Measurements from ENCODE around the gene PAPPA.

PAPPA gene

DNA sequence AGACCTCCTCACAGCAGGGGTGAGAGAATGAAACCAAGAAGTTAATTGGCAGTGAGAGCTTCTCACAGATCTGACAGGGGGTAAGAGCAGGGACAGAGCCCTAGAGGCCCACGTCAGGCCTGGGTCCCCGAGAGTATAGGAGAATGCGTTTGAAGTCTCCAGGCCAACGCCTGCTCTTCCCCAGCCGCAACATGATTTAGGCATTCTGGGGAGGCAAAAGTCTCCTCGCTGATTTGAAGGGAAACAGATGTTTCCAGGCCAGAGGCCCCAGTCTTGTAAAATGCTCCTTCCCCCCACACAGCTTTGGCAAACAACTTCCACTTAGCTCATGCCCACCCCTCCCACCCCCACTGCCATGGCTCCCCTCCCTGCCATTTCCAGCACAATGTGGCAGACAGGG is 294.3 kb downstream of the PAPPA start:
- no peak overlapping the region for H3K4me2 ChIP-seq (ENCODE audit: low read depth, low read length, poor library complexity, severe bottlenecking)
- H2AFZ ChIP-seq (ENCODE audit: low read length): no peak overlapping the region
- no peaks in the 10 kb centered on the region for H3K79me2 ChIP-seq (ENCODE audit: insufficient read depth, low read length)
- no peaks in the 10 kb centered on the region for H3K4me1 ChIP-seq (ENCODE audit: insufficient read depth, low read length, poor library complexity, severe bottlenecking)
- no peaks in the 10 kb centered on the region for H3K9me2 ChIP-seq (replicated peaks; ENCODE audit: low read depth, low read length)
- no peak for TF ChIP-seq EZH2phosphoT487 (IDR thresholded peaks at IDR 0.05; ENCODE audit: borderline replicate concordance)
- TF ChIP-seq, protein P1, sequence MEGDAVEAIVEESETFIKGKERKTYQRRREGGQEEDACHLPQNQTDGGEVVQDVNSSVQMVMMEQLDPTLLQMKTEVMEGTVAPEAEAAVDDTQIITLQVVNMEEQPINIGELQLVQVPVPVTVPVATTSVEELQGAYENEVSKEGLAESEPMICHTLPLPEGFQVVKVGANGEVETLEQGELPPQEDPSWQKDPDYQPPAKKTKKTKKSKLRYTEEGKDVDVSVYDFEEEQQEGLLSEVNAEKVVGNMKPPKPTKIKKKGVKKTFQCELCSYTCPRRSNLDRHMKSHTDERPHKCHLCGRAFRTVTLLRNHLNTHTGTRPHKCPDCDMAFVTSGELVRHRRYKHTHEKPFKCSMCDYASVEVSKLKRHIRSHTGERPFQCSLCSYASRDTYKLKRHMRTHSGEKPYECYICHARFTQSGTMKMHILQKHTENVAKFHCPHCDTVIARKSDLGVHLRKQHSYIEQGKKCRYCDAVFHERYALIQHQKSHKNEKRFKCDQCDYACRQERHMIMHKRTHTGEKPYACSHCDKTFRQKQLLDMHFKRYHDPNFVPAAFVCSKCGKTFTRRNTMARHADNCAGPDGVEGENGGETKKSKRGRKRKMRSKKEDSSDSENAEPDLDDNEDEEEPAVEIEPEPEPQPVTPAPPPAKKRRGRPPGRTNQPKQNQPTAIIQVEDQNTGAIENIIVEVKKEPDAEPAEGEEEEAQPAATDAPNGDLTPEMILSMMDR (conservative IDR thresholded peaks at IDR 0.05; ENCODE audit: low read length): no peak
- no peaks in the 10 kb centered on the region for H3K27me3 ChIP-seq (ENCODE audit: insufficient read depth, low read length, poor library complexity, severe bottlenecking)
- no peak overlapping the region for H3K9ac ChIP-seq (ENCODE audit: low read depth, low read length, poor library complexity, severe bottlenecking)
- H4K20me1 ChIP-seq (ENCODE audit: insufficient read depth, low read length, poor library complexity, severe bottlenecking): no peaks in the 10 kb centered on the region
- no peak overlapping the region for H3K4me3 ChIP-seq (ENCODE audit: low read length, poor library complexity, severe bottlenecking)
- no peaks in the 10 kb centered on the region for H3K36me3 ChIP-seq (ENCODE audit: insufficient read depth, low read length)
- H3F3A ChIP-seq (ENCODE audit: low read depth): no peaks in the 10 kb centered on the region
- H3K9me3 ChIP-seq (ENCODE audit: insufficient read depth, low read depth, low read length): no peaks in the 10 kb centered on the region

DNA sequence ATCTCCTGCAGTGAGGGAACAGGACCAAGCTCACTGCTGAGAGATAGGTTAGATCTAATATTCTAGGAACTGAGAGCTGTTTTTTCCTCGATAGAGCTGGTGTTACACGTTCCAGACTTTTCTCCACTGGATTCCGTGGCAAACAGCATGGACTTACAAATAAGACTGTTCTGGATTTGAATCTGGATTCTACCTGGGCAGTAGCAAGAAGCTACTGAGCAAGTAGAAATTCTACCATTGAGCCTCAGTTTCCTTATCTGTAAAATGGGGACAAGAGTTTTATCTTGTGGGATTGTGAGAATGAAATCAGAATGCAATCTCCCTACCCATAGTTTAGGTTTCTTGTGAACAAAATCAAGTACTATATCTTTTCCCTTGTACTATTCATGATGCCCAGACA is 294.8 kb downstream of the PAPPA start:
- Histone ChIP-seq H2AFZ (ENCODE audit: low read length) (no peak overlapping the region), H3K4me2 (ENCODE audit: low read depth, low read length, poor library complexity, severe bottlenecking) (no peak overlapping the region), H3K79me2 (ENCODE audit: insufficient read depth, low read length) (no peaks in the 10 kb centered on the region), H3K4me1 (ENCODE audit: insufficient read depth, low read length, poor library complexity, severe bottlenecking) (no peaks in the 10 kb centered on the region), H3K9me2 (replicated peaks; ENCODE audit: low read depth, low read length) (no peaks in the 10 kb centered on the region), H3F3A (ENCODE audit: low read depth) (no peaks in the 10 kb centered on the region), H3K9ac (ENCODE audit: low read depth, low read length, poor library complexity, severe bottlenecking) (no peak overlapping the region), H3K4me3 (ENCODE audit: low read length, poor library complexity, severe bottlenecking) (no peak overlapping the region), H3K27me3 (ENCODE audit: insufficient read depth, low read length, poor library complexity, severe bottlenecking) (no peaks in the 10 kb centered on the region), H3K9me3 (ENCODE audit: insufficient read depth, low read depth, low read length) (no peaks in the 10 kb centered on the region), H3K36me3 (ENCODE audit: insufficient read depth, low read length) (no peaks in the 10 kb centered on the region), H4K20me1 (ENCODE audit: insufficient read depth, low read length, poor library complexity, severe bottlenecking) (no peaks in the 10 kb centered on the region)
- no peak for TF ChIP-seq EZH2phosphoT487 (IDR thresholded peaks at IDR 0.05; ENCODE audit: borderline replicate concordance)
- TF ChIP-seq, protein P1 (conservative IDR thresholded peaks at IDR 0.05; ENCODE audit: low read length): no peak

DNA sequence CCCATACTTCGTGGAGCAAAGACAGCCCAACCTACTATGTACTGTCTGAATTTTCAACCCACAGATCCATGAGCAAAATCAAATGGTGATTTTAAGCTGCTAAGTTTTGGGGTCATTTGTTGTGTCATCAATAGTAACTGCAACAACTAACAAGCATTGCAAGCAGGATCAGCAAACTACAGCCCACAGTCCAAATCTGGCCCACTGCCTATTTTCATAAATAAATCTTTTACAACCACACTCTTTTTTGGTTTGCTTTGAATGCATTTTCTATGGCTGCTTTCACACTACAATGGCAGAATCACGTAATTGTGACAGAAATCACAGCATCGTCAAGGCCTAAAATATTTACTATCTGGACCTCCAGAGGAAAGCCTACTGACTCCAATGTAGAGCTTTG is 296.4 kb downstream of the PAPPA start:
- Histone ChIP-seq H3K4me3 (ENCODE audit: low read length, poor library complexity, severe bottlenecking) (no peak overlapping the region), H3K4me1 (ENCODE audit: insufficient read depth, low read length, poor library complexity, severe bottlenecking) (no peaks in the 10 kb centered on the region), H3K36me3 (ENCODE audit: insufficient read depth, low read length) (no peaks in the 10 kb centered on the region), H3K4me2 (ENCODE audit: low read depth, low read length, poor library complexity, severe bottlenecking) (no peak overlapping the region), H3F3A (ENCODE audit: low read depth) (no peaks in the 10 kb centered on the region), H3K9me3 (ENCODE audit: insufficient read depth, low read depth, low read length) (no peaks in the 10 kb centered on the region), H3K9me2 (replicated peaks; ENCODE audit: low read depth, low read length) (no peaks in the 10 kb centered on the region), H3K27me3 (ENCODE audit: insufficient read depth, low read length, poor library complexity, severe bottlenecking) (no peaks in the 10 kb centered on the region), H2AFZ (ENCODE audit: low read length) (no peak overlapping the region), H3K9ac (ENCODE audit: low read depth, low read length, poor library complexity, severe bottlenecking) (no peak overlapping the region), H3K79me2 (ENCODE audit: insufficient read depth, low read length) (no peaks in the 10 kb centered on the region), H4K20me1 (ENCODE audit: insufficient read depth, low read length, poor library complexity, severe bottlenecking) (no peaks in the 10 kb centered on the region)
- TF ChIP-seq, protein P1 (conservative IDR thresholded peaks at IDR 0.05; ENCODE audit: low read length): no peak
- no peak for TF ChIP-seq EZH2phosphoT487 (IDR thresholded peaks at IDR 0.05; ENCODE audit: borderline replicate concordance)
